Neural progenitor cell (in vitro differentiated cells): ENCODE data around the gene GMDS. TPM values are rescaled to one million over a fixed set of nuclear protein-coding genes. Genes with fewer than 3 reads are reported as not detected.

Experiments used
- DNase-seq: peaks from one replicate; pipeline ENCODE4 v3.0.0-alpha.2; 2016; ENCODE audit warnings: low spot score
- H2AFZ ChIP-seq: fragments of 200-600 bp; sonication (generic); replicated peaks from 2 replicates; pipeline ENCODE4 v1.6.1; 2016; ENCODE audit warnings: antibody characterized with exemption
- H3F3A ChIP-seq: fragments of 200-600 bp; sonication (generic); 2 replicates; pipeline ENCODE4 v1.6.1; 2016; ENCODE audit warnings: antibody characterized with exemption, low read depth
- H3K27ac ChIP-seq: fragments of 200-600 bp; sonication (generic); 2 replicates; pipeline ENCODE4 v1.5.1; 2016; ENCODE audit warnings: mild to moderate bottlenecking
- H3K27me3 ChIP-seq: fragments of 200-600 bp; sonication (generic); 2 replicates; pipeline ENCODE4 v1.6.1; 2016; ENCODE audit warnings: mild to moderate bottlenecking, moderate library complexity
- H3K36me3 ChIP-seq: fragments of 200-600 bp; sonication (generic); 2 replicates; pipeline ENCODE4 v1.5.1; 2016
- H3K4me1 ChIP-seq: fragments of 200-600 bp; sonication (generic); 2 replicates; pipeline ENCODE4 v1.6.1; 2016; ENCODE audit warnings: mixed run types
- H3K4me2 ChIP-seq: fragments of 200-600 bp; sonication (generic); 2 replicates; pipeline ENCODE4 v1.6.1; 2016
- H3K4me3 ChIP-seq: fragments of 200-600 bp; sonication (generic); 2 replicates; pipeline ENCODE4 v1.5.1; 2016
- H3K79me2 ChIP-seq: fragments of 200-600 bp; sonication (generic); 2 replicates; pipeline ENCODE4 v1.6.1; 2016; ENCODE audit warnings: low read depth
- H3K9ac ChIP-seq: fragments of 200-600 bp; sonication (generic); 2 replicates; pipeline ENCODE4 v1.6.1; 2016
- H3K9me3 ChIP-seq: fragments of 200-600 bp; sonication (generic); 2 replicates; pipeline ENCODE4 v1.5.1; 2016; ENCODE audit warnings: low read depth
- H4K20me1 ChIP-seq: fragments of 200-600 bp; sonication (generic); 2 replicates; pipeline ENCODE4 v1.6.1; 2016; ENCODE audit warnings: low read depth
- H3K27ac Mint-ChIP-seq: 3 replicates; pipeline ENCODE4 v1.8.0; 2021; ENCODE audit warnings: mixed read lengths
- H3K27me3 Mint-ChIP-seq: 2 replicates; pipeline ENCODE4 v1.8.0; 2022; ENCODE audit warnings: low read depth, mild to moderate bottlenecking, inconsistent platforms, moderate library complexity, mixed read lengths; ENCODE audit not compliant: insufficient read depth
- H3K36me3 Mint-ChIP-seq: 3 replicates; pipeline ENCODE4 v1.8.0; 2021; ENCODE audit warnings: mixed read lengths
- H3K4me1 Mint-ChIP-seq: 3 replicates; pipeline ENCODE4 v1.8.0; 2021; ENCODE audit warnings: mixed read lengths
- H3K4me3 Mint-ChIP-seq: 3 replicates; pipeline ENCODE4 v1.8.0; 2021; ENCODE audit warnings: mild to moderate bottlenecking, moderate library complexity, mixed read lengths
- H3K9me3 Mint-ChIP-seq: 3 replicates; pipeline ENCODE4 v1.8.0; 2020; ENCODE audit warnings: mixed read lengths
- CTCF ChIP-seq: fragments of 200-600 bp; sonication (generic); IDR thresholded peaks from 2 replicates; pipeline ENCODE4 v1.5.1; 2017; ENCODE audit warnings: antibody characterized with exemption, mild to moderate bottlenecking
- EZH2 ChIP-seq: fragments of 200-600 bp; sonication (generic); IDR thresholded peaks from 2 replicates; pipeline ENCODE4 v1.6.1; 2017; ENCODE audit warnings: antibody characterized with exemption, mild to moderate bottlenecking, moderate library complexity
- EZH2phosphoT487 ChIP-seq: fragments of 200-600 bp; sonication (generic); IDR thresholded peaks from 2 replicates; pipeline ENCODE4 v1.6.1; 2017; ENCODE audit warnings: antibody characterized with exemption
- total RNA-seq: library from RNA; depleted of rRNA; stranded (reverse); fragments of >200 nt; gene quantifications from 2 replicates; pipeline ENCODE4 v1.2.3, GENCODE V29; 2015; ENCODE audit warnings: low replicate concordance

The GMDS gene
- total RNA-seq, 1 donor from 2014 or later = 22.6 TPM

- TF ChIP-seq EZH2 (no peak), CTCF (no peak), EZH2phosphoT487 (no peak)
- H3K36me3 Mint-ChIP-seq = peaks cover 2% of the 10 kb centered on the region
- no peaks in the 10 kb centered on the region for H3K27me3 ChIP-seq
Observed at GRCh38 chr6:1579096-1579495, 666.3 kb downstream of the GMDS start.

GRCh38 chr6:1577896-1578745 is 667.3 kb downstream of the GMDS start:
- no peaks in the 10 kb centered on the region for H3K36me3 ChIP-seq
- no peak overlapping the region for H3K9ac ChIP-seq
- no peaks in the 10 kb centered on the region for H3K79me2 ChIP-seq
- no peak overlapping the region for H3K27ac Mint-ChIP-seq
- no peak overlapping the region for H3K4me2 ChIP-seq
- H3K9me3 Mint-ChIP-seq = peaks cover 2% of the 10 kb centered on the region
- H2AFZ ChIP-seq = no peak overlapping the region
- no peak overlapping the region for H3K4me3 ChIP-seq
- no peak overlapping the region for H3K4me3 Mint-ChIP-seq
- no peaks in the 10 kb centered on the region for H3K36me3 Mint-ChIP-seq
- H3K4me1 ChIP-seq = peaks cover 15% of the 10 kb centered on the region
- DNase-seq = no peak
- peaks cover 47% of the 10 kb centered on the region for H3K4me1 Mint-ChIP-seq
- no peaks in the 10 kb centered on the region for H3K9me3 ChIP-seq
- TF ChIP-seq EZH2phosphoT487 (no peak), CTCF (no peak), EZH2 (no peak)
- H3K27me3 Mint-ChIP-seq = peaks cover 4% of the 10 kb centered on the region
- no peaks in the 10 kb centered on the region for H4K20me1 ChIP-seq
- no peak overlapping the region for H3K27ac ChIP-seq
- H3F3A ChIP-seq = peaks cover 6% of the 10 kb centered on the region
- no peaks in the 10 kb centered on the region for H3K27me3 ChIP-seq

More at GRCh38 chr6:1579096-1579495, 666.3 kb downstream of the GMDS start:
- Histone ChIP-seq H3F3A (peaks cover 6% of the 10 kb centered on the region), H3K79me2 (no peaks in the 10 kb centered on the region), H3K9me3 (no peaks in the 10 kb centered on the region), H2AFZ (no peak overlapping the region), H3K4me3 (no peak overlapping the region), H3K9ac (no peak overlapping the region), H3K36me3 (no peaks in the 10 kb centered on the region), H3K4me2 (no peak overlapping the region), H4K20me1 (no peaks in the 10 kb centered on the region), H3K27ac (no peak overlapping the region), H3K4me1 (peaks cover 15% of the 10 kb centered on the region)
- no peak for DNase-seq
- Mint-ChIP-seq H3K27ac (no peak overlapping the region), H3K4me3 (no peak overlapping the region), H3K9me3 (peaks cover 6% of the 10 kb centered on the region), H3K27me3 (peaks cover 4% of the 10 kb centered on the region), H3K4me1 (peaks cover 41% of the 10 kb centered on the region)

- Histone ChIP-seq H3K9me3 (no peaks in the 10 kb centered on the region), H2AFZ (no peak overlapping the region), H3F3A (peaks cover 6% of the 10 kb centered on the region), H3K4me3 (no peak overlapping the region), H3K27me3 (no peaks in the 10 kb centered on the region), H3K79me2 (no peaks in the 10 kb centered on the region), H3K4me2 (no peak overlapping the region), H3K27ac (no peak overlapping the region), H3K4me1 (peaks cover 15% of the 10 kb centered on the region), H4K20me1 (no peaks in the 10 kb centered on the region), H3K36me3 (no peaks in the 10 kb centered on the region), H3K9ac (no peak overlapping the region)
- H3K27ac Mint-ChIP-seq = no peak overlapping the region
- peaks cover 2% of the 10 kb centered on the region for H3K9me3 Mint-ChIP-seq
- DNase-seq = no peak
- H3K4me3 Mint-ChIP-seq = no peak overlapping the region
- TF ChIP-seq EZH2 = no peak
- H3K36me3 Mint-ChIP-seq = no peaks in the 10 kb centered on the region
- peaks cover 4% of the 10 kb centered on the region for H3K27me3 Mint-ChIP-seq
- peaks cover 49% of the 10 kb centered on the region for H3K4me1 Mint-ChIP-seq
Observed at GRCh38 chr6:1577146-1577680, 668.2 kb downstream of the GMDS start.

GRCh38 chr6:1576711-1577110 is 668.7 kb downstream of the GMDS start:
- peaks cover 15% of the 10 kb centered on the region for H3K4me1 ChIP-seq
- Mint-ChIP-seq H3K9me3 (peaks cover 6% of the 10 kb centered on the region), H3K4me1 (peaks cover 49% of the 10 kb centered on the region), H3K27me3 (peaks cover 4% of the 10 kb centered on the region), H3K36me3 (no peaks in the 10 kb centered on the region), H3K4me3 (no peak overlapping the region), H3K27ac (no peak overlapping the region)
- DNase-seq = no peak
- no peak overlapping the region for H3K4me2 ChIP-seq
- H3K9me3 ChIP-seq = no peaks in the 10 kb centered on the region
- no peaks in the 10 kb centered on the region for H3K27me3 ChIP-seq
- H3K36me3 ChIP-seq = no peaks in the 10 kb centered on the region
- no peak overlapping the region for H3K9ac ChIP-seq
- H3K4me3 ChIP-seq = no peak overlapping the region
- H3F3A ChIP-seq = peaks cover 6% of the 10 kb centered on the region
- TF ChIP-seq EZH2 = no peak
- TF ChIP-seq CTCF = no peak
- no peak for TF ChIP-seq EZH2phosphoT487
- H2AFZ ChIP-seq = no peak overlapping the region
- no peaks in the 10 kb centered on the region for H4K20me1 ChIP-seq
- no peaks in the 10 kb centered on the region for H3K79me2 ChIP-seq
- no peak overlapping the region for H3K27ac ChIP-seq
